Chondrocyte (in vitro differentiated cells): Measurements from ENCODE around the gene COL6A2. TPM values are rescaled to one million over a fixed set of nuclear protein-coding genes. Genes with fewer than 3 reads are reported as not detected.

Experiments used
- DNase-seq: peaks from one replicate; pipeline ENCODE4 v3.0.0; 2021; ENCODE audit warnings: mixed read lengths, low spot score
- H3K27ac Mint-ChIP-seq: one replicate; pipeline ENCODE4 v1.8.0; 2021; ENCODE audit warnings: mild to moderate bottlenecking, moderate library complexity, mixed read lengths; ENCODE audit not compliant: unreplicated experiment
- H3K27me3 Mint-ChIP-seq: 2 replicates; pipeline ENCODE4 v1.8.0; 2021; ENCODE audit warnings: low read depth, mixed read lengths
- H3K36me3 Mint-ChIP-seq: 2 replicates; pipeline ENCODE4 v1.8.0; 2021; ENCODE audit warnings: low read depth, mixed read lengths
- H3K4me1 Mint-ChIP-seq: 2 replicates; pipeline ENCODE4 v1.8.0; 2021; ENCODE audit warnings: low read depth, mild to moderate bottlenecking, mixed read lengths
- H3K4me3 Mint-ChIP-seq: one replicate; pipeline ENCODE4 v1.8.0; 2021; ENCODE audit warnings: mild to moderate bottlenecking, moderate library complexity, mixed read lengths; ENCODE audit not compliant: unreplicated experiment
- H3K9me3 Mint-ChIP-seq: 2 replicates; pipeline ENCODE4 v1.8.0; 2021; ENCODE audit warnings: low read depth, mixed read lengths
- CTCF ChIP-seq: fragments of 200-600 bp; sonication (generic); IDR thresholded peaks from 2 replicates; pipeline ENCODE4 v1.5.0; 2021; ENCODE audit warnings: antibody characterized with exemption, mild to moderate bottlenecking, moderate library complexity
- total RNA-seq: library from RNA; stranded (reverse); gene quantifications from 3 replicates; pipeline ENCODE4 v1.2.1, GENCODE V29; 2021

COL6A2 gene
- total RNA-seq, 1 donor from 2014 or later: 1,646 TPM

- peaks cover 9% of the 10 kb centered on the region for H3K4me1 Mint-ChIP-seq
- no peaks in the 10 kb centered on the region for H3K27me3 Mint-ChIP-seq
- peaks cover 8% of the 10 kb centered on the region for H3K36me3 Mint-ChIP-seq
- TF ChIP-seq CTCF: no peak
- no peak overlapping the region for H3K4me3 Mint-ChIP-seq
- peak; percentile 87 for DNase-seq
- H3K27ac Mint-ChIP-seq: peak overlapping the region; percentile 70
- H3K9me3 Mint-ChIP-seq: no peaks in the 10 kb centered on the region
Observed at GRCh38 chr21:46131838-46132651, 34.1 kb downstream of the COL6A2 start.

GRCh38 chr21:46135782-46136395 lies 38.0 kb downstream of the COL6A2 start:
- Mint-ChIP-seq H3K9me3 (no peaks in the 10 kb centered on the region), H3K27ac (peak overlapping the region; percentile 55), H3K36me3 (peaks cover 2% of the 10 kb centered on the region), H3K4me3 (no peak overlapping the region), H3K27me3 (peaks cover 10% of the 10 kb centered on the region), H3K4me1 (peaks cover 15% of the 10 kb centered on the region)
- no peak for TF ChIP-seq CTCF
- DNase-seq: no peak

- Mint-ChIP-seq H3K36me3 (peaks cover 4% of the 10 kb centered on the region), H3K4me3 (no peak overlapping the region), H3K4me1 (peaks cover 15% of the 10 kb centered on the region), H3K9me3 (no peaks in the 10 kb centered on the region), H3K27me3 (peaks cover 12% of the 10 kb centered on the region), H3K27ac (no peak overlapping the region)
- TF ChIP-seq CTCF: no peak
- no peak for DNase-seq
Observed at GRCh38 chr21:46136739-46137349, 38.9 kb downstream of the COL6A2 start.

DNA sequence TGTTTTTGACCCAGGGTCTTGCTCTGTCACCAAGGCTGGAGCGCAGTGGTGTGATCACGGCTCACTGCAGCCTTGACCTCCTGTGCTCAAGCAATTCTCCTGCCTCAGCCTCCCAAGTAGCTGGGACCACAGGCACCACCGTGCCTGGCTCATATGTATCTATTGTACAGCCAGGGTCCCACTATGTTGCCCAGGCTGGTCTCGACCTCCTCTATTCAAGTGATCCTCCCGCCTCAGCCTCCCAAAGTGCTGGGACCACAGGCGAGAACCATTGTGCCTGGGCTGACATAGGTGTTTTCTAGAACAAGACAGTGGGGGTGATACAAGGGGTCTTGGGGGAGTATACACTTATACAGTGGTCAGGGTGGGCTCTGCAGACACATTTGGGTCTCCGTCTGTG lies 40.0 kb downstream of the COL6A2 start:
- Mint-ChIP-seq H3K9me3 (no peaks in the 10 kb centered on the region), H3K27ac (no peak overlapping the region), H3K4me1 (peaks cover 15% of the 10 kb centered on the region), H3K4me3 (no peak overlapping the region), H3K36me3 (peaks cover 4% of the 10 kb centered on the region), H3K27me3 (peaks cover 12% of the 10 kb centered on the region)
- DNase-seq: no peak
- TF ChIP-seq CTCF: no peak

DNA sequence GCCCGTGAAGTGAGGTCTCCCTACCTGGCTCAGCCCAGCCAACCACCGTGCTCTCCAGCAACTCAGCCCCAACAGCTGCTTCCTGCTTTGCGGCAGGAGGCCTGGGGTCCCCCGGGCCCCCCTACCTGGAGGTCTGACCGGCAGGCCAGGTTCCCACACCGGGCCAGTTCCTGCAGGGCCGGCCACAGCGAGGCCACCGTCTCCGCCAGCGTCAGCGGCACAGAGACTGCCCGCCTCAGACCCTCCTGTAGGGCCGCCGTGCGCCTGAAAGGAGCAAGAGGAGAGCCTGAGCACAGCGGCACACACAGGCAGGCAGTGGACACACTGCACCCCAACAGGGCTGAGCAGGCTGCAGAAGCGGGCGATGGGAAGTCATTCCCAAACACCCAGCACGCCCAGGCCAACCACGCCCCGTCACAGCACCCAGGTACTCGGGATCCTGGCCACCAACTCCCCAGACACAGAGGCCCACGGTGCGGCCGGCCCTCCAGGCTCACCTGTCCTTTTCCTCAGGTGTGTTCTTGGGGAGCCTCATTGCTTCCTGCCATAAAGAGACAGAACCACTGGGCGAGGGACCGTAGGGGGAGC lies 40.6 kb downstream of the COL6A2 start:
- peaks cover 4% of the 10 kb centered on the region for H3K36me3 Mint-ChIP-seq

More for the DNA sequence above, 40.6 kb downstream of the COL6A2 start:
- Mint-ChIP-seq H3K4me3 (no peak overlapping the region), H3K4me1 (peaks cover 16% of the 10 kb centered on the region), H3K27me3 (peaks cover 12% of the 10 kb centered on the region), H3K9me3 (no peaks in the 10 kb centered on the region), H3K27ac (no peak overlapping the region)
- no peak for TF ChIP-seq CTCF
- DNase-seq: no peak
